Measurements from ENCODE around the gene DPF3. TPM values are rescaled to one million over a fixed set of nuclear protein-coding genes. Genes with fewer than 3 reads are reported as not detected.

Gene DPF3
- total and polyA plus RNA-seq, 2 of the 13 experiments (the other 11 are each of a cell fraction or from before 2014, with no cell fraction given) = 0.09 to 0.60 TPM

GRCh38 chr14:72812292-72812851 lies 81.5 kb downstream of the DPF3 start (continued):
- TF ChIP-seq, protein P1, sequence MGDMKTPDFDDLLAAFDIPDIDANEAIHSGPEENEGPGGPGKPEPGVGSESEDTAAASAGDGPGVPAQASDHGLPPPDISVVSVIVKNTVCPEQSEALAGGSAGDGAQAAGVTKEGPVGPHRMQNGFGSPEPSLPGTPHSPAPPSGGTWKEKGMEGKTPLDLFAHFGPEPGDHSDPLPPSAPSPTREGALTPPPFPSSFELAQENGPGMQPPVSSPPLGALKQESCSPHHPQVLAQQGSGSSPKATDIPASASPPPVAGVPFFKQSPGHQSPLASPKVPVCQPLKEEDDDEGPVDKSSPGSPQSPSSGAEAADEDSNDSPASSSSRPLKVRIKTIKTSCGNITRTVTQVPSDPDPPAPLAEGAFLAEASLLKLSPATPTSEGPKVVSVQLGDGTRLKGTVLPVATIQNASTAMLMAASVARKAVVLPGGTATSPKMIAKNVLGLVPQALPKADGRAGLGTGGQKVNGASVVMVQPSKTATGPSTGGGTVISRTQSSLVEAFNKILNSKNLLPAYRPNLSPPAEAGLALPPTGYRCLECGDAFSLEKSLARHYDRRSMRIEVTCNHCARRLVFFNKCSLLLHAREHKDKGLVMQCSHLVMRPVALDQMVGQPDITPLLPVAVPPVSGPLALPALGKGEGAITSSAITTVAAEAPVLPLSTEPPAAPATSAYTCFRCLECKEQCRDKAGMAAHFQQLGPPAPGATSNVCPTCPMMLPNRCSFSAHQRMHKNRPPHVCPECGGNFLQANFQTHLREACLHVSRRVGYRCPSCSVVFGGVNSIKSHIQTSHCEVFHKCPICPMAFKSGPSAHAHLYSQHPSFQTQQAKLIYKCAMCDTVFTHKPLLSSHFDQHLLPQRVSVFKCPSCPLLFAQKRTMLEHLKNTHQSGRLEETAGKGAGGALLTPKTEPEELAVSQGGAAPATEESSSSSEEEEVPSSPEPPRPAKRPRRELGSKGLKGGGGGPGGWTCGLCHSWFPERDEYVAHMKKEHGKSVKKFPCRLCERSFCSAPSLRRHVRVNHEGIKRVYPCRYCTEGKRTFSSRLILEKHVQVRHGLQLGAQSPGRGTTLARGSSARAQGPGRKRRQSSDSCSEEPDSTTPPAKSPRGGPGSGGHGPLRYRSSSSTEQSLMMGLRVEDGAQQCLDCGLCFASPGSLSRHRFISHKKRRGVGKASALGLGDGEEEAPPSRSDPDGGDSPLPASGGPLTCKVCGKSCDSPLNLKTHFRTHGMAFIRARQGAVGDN (CRISPR knock-in tag; IDR thresholded peaks at IDR 0.05) = peak; percentile 9; the same call in 1 of the 2 replicates
- TF ChIP-seq MIER3 (CRISPR knock-in tag; IDR thresholded peaks at IDR 0.05; ENCODE audit: borderline replicate concordance) = no peak
- TF ChIP-seq KDM2A (CRISPR knock-in tag; IDR thresholded peaks at IDR 0.05; ENCODE audit: borderline replicate concordance, low read depth) = no peak
- no peak for TF ChIP-seq GTF2F1 (IDR thresholded peaks at IDR 0.05; ENCODE audit: low read length)
- TF ChIP-seq ARNT (IDR thresholded peaks at IDR 0.05) = no peak
- no peak for TF ChIP-seq PAWR (CRISPR knock-in tag; IDR thresholded peaks at IDR 0.05; ENCODE audit: borderline replicate concordance)
- TF ChIP-seq FOXC1 (CRISPR knock-in tag; IDR thresholded peaks at IDR 0.05; ENCODE audit: borderline replicate concordance) = no peak
- TF ChIP-seq ELK4 (CRISPR knock-in tag; IDR thresholded peaks at IDR 0.05; ENCODE audit: borderline replicate concordance) = no peak
- no peak for TF ChIP-seq NFAT5 (CRISPR knock-in tag; IDR thresholded peaks at IDR 0.05)
- TF ChIP-seq ZNF644 (CRISPR knock-in tag; IDR thresholded peaks at IDR 0.05; ENCODE audit: low read depth) = no peak
- no peak for TF ChIP-seq CBX1 (IDR thresholded peaks at IDR 0.05; ENCODE audit: low read depth)
- TF ChIP-seq ZNF468 (CRISPR knock-in tag; IDR thresholded peaks at IDR 0.05) = no peak
- no peak for TF ChIP-seq U2AF1 (optimal IDR thresholded peaks at IDR 0.05; ENCODE audit: low read depth, low read length)
- no peak for TF ChIP-seq ZNF768 (CRISPR knock-in tag; IDR thresholded peaks at IDR 0.05)
- no peak for TF ChIP-seq MAFG (CRISPR knock-in tag; IDR thresholded peaks at IDR 0.05)
- TF ChIP-seq, protein P2, sequence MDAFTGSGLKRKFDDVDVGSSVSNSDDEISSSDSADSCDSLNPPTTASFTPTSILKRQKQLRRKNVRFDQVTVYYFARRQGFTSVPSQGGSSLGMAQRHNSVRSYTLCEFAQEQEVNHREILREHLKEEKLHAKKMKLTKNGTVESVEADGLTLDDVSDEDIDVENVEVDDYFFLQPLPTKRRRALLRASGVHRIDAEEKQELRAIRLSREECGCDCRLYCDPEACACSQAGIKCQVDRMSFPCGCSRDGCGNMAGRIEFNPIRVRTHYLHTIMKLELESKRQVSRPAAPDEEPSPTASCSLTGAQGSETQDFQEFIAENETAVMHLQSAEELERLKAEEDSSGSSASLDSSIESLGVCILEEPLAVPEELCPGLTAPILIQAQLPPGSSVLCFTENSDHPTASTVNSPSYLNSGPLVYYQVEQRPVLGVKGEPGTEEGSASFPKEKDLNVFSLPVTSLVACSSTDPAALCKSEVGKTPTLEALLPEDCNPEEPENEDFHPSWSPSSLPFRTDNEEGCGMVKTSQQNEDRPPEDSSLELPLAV (CRISPR knock-in tag; conservative IDR thresholded peaks at IDR 0.05; ENCODE audit: low read depth) = no peak
- TF ChIP-seq HNRNPLL (IDR thresholded peaks at IDR 0.05; ENCODE audit: low read depth, low read length, poor library complexity, severe bottlenecking) = peak; percentile 97
